Dendritic cell treated with granulocyte-macrophage colony-stimulating factor and Interleukin-4, amounts not matched to agents 40 ng/mL and 50 ng/mL, for 4 days (primary cell): ENCODE measurements around the gene LIPT1.
"Not testable (repeated sequence)": the region's sequence is repeated elsewhere in the genome, so short reads cannot be mapped to it uniquely, and the experiment has no call there.

Source experiments
- H3K27ac Mint-ChIP-seq: one replicate; pipeline ENCODE4 v1.8.0; 2022; ENCODE audit warnings: mild to moderate bottlenecking, mixed read lengths
- H3K27me3 Mint-ChIP-seq: one replicate; pipeline ENCODE4 v1.8.0; 2022; ENCODE audit warnings: mild to moderate bottlenecking, mixed read lengths
- H3K36me3 Mint-ChIP-seq: one replicate; pipeline ENCODE4 v1.8.0; 2022; ENCODE audit warnings: low read depth, mixed read lengths
- H3K4me1 Mint-ChIP-seq: one replicate; pipeline ENCODE4 v1.8.0; 2022; ENCODE audit warnings: low read depth, mixed read lengths
- H3K4me3 Mint-ChIP-seq: one replicate; pipeline ENCODE4 v1.8.0; 2022; ENCODE audit warnings: mild to moderate bottlenecking, moderate library complexity, mixed read lengths
- H3K9me3 Mint-ChIP-seq: one replicate; pipeline ENCODE4 v1.8.0; 2022; ENCODE audit warnings: mixed read lengths
- intact Hi-C: fragments of 100-400 bp; cut with micrococcal nuclease; formaldehyde crosslinking; loops from one replicate; pipeline ENCODE4 v1.15.0; 2022

The LIPT1 gene

GRCh38 chr2:99188357-99188756, 33.6 kb downstream of the LIPT1 start:
- no peaks in the 10 kb centered on the region for H3K9me3 Mint-ChIP-seq
- peaks cover 65% of the 10 kb centered on the region for H3K36me3 Mint-ChIP-seq
- no peaks in the 10 kb centered on the region for H3K4me1 Mint-ChIP-seq
- intact Hi-C loops = loop anchor here (10.0 kb wide), 1 partner anchor 306 kb away; the partner anchor contains the start of gene REV1
- H3K4me3 Mint-ChIP-seq = no peak overlapping the region
- H3K27ac Mint-ChIP-seq = no peak overlapping the region
- no peaks in the 10 kb centered on the region for H3K27me3 Mint-ChIP-seq

DNA sequence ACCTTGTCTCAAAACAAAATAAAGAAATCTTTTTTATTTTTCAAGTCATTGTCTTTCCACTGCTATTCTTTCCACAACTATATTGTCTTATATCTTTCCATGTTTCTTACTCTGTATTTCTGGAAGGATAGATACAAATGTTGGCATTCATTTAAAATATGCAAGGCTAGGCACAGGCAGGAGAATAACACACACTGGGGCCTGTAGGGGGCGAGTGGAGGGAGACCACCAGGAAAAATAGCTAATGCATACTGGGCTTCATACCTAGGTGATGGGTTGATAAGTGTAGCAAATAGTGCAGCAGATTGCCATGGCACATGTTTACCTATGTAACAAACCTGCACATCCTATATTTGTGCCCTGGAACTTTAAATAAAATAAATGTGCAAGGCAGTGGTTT, 35.8 kb downstream of the LIPT1 start:
- intact Hi-C loops = no loop called here
- peaks cover 77% of the 10 kb centered on the region for H3K36me3 Mint-ChIP-seq
- H3K27me3 Mint-ChIP-seq = no peaks in the 10 kb centered on the region
- no peak overlapping the region for H3K4me3 Mint-ChIP-seq
- H3K27ac Mint-ChIP-seq = no peak overlapping the region
- H3K9me3 Mint-ChIP-seq = no peaks in the 10 kb centered on the region
- H3K4me1 Mint-ChIP-seq = no peaks in the 10 kb centered on the region

DNA sequence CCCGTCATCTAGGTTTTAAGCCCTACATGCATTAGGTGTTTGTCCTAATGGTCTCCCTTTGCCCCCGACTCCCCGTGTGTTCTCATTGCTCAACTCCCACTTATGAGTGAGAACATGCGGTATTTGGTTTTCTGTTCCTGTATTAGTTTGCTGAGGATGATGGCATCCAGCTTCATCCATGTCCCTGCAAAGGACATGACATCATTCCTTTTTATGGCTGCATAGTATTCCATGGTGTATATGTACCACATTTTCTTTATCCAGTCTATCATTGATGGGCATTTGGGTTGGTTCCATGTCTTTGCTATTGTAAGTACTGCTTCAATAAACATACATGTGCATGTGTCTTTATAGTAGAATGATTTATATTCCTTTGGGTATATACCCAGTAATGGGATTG, 37.6 kb downstream of the LIPT1 start:
- H3K4me1 Mint-ChIP-seq, H3K27ac Mint-ChIP-seq, H3K9me3 Mint-ChIP-seq, H3K27me3 Mint-ChIP-seq, intact Hi-C loops, H3K4me3 Mint-ChIP-seq: not testable (repeated sequence)
- H3K36me3 Mint-ChIP-seq = peaks cover 89% of the 10 kb centered on the region

- Mint-ChIP-seq H3K27me3 (no peaks in the 10 kb centered on the region), H3K9me3 (no peaks in the 10 kb centered on the region), H3K27ac (no peak overlapping the region), H3K4me3 (no peak overlapping the region), H3K4me1 (no peaks in the 10 kb centered on the region), H3K36me3 (peaks cover 51% of the 10 kb centered on the region)
- intact Hi-C loops = no loop called here
Observed at GRCh38 chr2:99198103-99198841, 43.5 kb downstream of the LIPT1 start.

DNA sequence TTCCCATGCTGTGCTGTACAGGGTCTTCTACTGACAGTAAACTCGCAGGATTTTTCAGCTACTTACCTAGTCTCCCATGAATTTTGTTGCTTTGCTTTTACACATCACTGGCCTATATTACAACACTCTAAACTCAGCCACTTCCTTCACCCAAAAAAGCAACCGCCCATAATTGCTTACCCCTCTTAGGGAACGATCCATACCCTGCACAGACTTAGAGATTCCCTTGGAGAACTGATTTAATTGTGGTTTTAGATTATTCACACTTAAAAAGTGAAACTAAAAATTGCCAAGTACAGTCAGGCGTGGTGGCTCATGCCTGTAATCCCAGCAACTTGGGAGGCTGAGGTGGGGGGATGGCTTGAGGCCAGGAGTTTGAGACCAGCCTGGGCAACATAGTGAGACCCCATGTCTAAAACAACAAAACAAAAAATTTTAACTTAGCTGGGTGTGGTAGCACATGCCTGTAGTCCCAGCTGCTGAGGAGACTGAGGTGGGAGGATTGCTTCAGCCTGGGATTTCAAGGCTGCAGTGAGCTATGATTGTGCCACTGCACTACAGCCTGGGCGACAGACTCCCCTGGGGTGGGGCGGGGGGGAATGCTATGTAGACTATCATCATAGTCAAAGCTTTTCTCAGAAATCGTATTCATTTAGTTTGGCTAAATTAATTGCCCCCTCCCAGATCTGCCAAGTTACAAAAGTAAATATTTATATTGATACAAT, 45.5 kb downstream of the LIPT1 start:
- H3K36me3 Mint-ChIP-seq = peaks cover 42% of the 10 kb centered on the region
- H3K9me3 Mint-ChIP-seq = no peaks in the 10 kb centered on the region
- no peaks in the 10 kb centered on the region for H3K4me1 Mint-ChIP-seq
- no peak overlapping the region for H3K27ac Mint-ChIP-seq
- H3K27me3 Mint-ChIP-seq = no peaks in the 10 kb centered on the region
- intact Hi-C loops = no loop called here
- no peak overlapping the region for H3K4me3 Mint-ChIP-seq

DNA sequence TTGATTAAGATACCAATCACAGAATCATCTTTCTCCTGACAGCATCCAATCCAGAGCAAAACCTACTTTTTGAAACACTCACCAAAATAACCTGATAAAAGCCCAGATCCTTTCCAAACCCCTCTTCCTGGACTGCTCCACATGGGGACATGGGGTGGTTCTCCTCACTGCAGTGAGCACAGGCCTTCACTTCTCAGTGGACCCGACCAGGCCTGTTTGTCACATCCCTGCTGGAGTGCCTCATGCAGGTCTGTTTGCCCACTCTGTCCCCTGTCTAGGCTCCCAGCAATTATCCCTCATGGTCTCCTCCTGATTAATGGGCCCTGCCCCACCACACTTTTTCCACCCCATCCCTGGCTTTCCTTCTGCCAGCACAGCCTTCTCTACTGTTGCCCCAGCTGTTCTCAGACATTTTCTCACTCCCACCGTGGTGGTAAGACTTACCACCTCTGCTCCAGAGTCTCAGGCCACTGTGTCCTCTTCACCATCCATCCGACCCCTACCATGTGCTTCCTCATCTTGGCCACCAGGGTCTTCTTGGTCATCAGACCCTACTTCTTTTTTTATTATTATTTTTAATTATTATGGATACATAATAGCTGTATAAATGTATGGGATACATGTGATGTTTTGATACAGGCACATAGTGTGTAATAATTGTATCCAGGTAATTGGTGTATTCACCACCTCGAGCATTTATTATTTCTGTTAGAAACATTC, 47.4 kb downstream of the LIPT1 start:
- H3K4me1 Mint-ChIP-seq = no peaks in the 10 kb centered on the region
- H3K36me3 Mint-ChIP-seq = peaks cover 23% of the 10 kb centered on the region
- no peaks in the 10 kb centered on the region for H3K27me3 Mint-ChIP-seq
- intact Hi-C loops = no loop called here
- no peak overlapping the region for H3K27ac Mint-ChIP-seq
- H3K4me3 Mint-ChIP-seq = no peak overlapping the region
- peaks cover 18% of the 10 kb centered on the region for H3K9me3 Mint-ChIP-seq

GRCh38 chr2:99205491-99205890, 50.7 kb downstream of the LIPT1 start:
- no peaks in the 10 kb centered on the region for H3K4me1 Mint-ChIP-seq

More at GRCh38 chr2:99205491-99205890, 50.7 kb downstream of the LIPT1 start:
- Mint-ChIP-seq H3K27me3 (no peaks in the 10 kb centered on the region), H3K36me3 (peaks cover 9% of the 10 kb centered on the region), H3K4me3 (no peak overlapping the region), H3K27ac (no peak overlapping the region), H3K9me3 (peaks cover 32% of the 10 kb centered on the region)
- intact Hi-C loops = no loop called here
